ENCODE measurements around the gene UBR4.

- no peak for TF ChIP-seq EZH2 (IDR thresholded peaks at IDR 0.05)
- no peak for TF ChIP-seq ATF3 (IDR thresholded peaks at IDR 0.05)
- TF ChIP-seq POLR2A (IDR thresholded peaks at IDR 0.05; ENCODE audit: borderline replicate concordance, extremely low read depth, insufficient read depth, insufficient read length): no peak
- TF ChIP-seq CTCF (IDR thresholded peaks at IDR 0.05 in 2 of 3, conservative IDR thresholded peaks at IDR 0.05 in 1 of 3; ENCODE audit: borderline replicate concordance in 1 of 3, insufficient read depth in 1 of 3, low read depth in 2 of 3, low read length in 2 of 3): no peak
- no peak for TF ChIP-seq POLR2AphosphoS5 (IDR thresholded peaks at IDR 0.05; ENCODE audit: low read depth, low read length)
- no peak for TF ChIP-seq YY1 (IDR thresholded peaks at IDR 0.05; ENCODE audit: extremely low read depth, insufficient replicate concordance, low read depth, low read length)
- TF ChIP-seq REST (IDR thresholded peaks at IDR 0.05; ENCODE audit: low read depth): no peak
- no peak for TF ChIP-seq EZH2phosphoT487 (IDR thresholded peaks at IDR 0.05; ENCODE audit: borderline replicate concordance)
- TF ChIP-seq SIN3A (IDR thresholded peaks at IDR 0.05; ENCODE audit: low read depth): no peak
- TF ChIP-seq ELF1 (IDR thresholded peaks at IDR 0.05; ENCODE audit: borderline replicate concordance, low read depth): no peak
- TF ChIP-seq ZFX (IDR thresholded peaks at IDR 0.05): no peak
Measured at GRCh38 chr1:19199969-19200604, 10.0 kb downstream of the UBR4 start.

All from HCT116 (cell line).